HG03025 (cell line): ENCODE results near the gene CPAMD8.
A peak's percentile ranks its signal among the peaks of the same experiment; 100 is the strongest.

Experiments used
- ATAC-seq: cut with Tn5 transposase; IDR thresholded peaks from one replicate; pipeline ENCODE4 v1.9.1; 2021; ENCODE audit warnings: mild to moderate bottlenecking, moderate library complexity; ENCODE audit not compliant: unreplicated experiment, low FRiP score

Gene CPAMD8

DNA sequence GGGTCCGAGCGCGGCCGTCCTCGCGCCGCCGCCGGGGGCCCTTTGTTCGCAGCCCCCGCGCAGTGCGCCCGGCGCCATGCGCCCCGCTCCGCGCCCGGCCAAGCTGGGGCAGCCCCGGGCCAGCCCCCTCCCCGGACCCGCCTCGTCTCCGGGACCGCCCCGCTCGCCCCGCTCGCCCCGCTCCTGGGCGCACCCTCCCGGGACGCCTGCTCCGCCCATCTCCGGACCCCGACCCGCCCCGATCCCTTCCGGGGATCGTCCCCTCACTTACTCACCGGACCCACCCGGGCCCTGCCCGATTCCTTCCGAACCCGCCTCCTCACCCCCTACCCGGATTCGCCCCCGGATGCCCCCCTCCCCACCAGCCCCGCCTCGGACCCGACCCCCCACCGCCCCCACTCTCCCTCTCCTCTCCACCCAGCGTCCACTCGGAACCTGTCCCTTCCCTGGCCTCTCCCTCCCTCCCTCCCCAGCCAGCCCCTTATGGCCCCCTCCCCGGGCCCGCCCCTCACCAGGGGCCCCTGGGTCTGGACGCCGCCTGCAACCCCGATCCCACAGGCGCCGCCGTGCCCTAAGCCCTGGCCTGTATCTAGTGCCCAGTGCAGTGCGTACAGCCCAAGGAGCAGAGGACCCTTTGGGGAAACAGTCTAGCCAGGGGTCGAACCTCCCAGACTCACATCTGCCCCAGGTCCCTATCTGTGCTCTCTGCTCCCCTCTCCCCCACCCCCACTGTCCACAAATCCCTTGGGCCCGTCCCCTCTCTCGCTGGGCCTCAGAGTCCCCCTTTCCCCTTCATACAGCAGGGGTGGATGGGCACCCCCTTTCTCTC is at the start of gene CPAMD8:
Gene CPAMD8, minus strand, starts transcription at position 105 of the 829 bp plus-strand sequence. CDS start 168 bp downstream, outside the sequence.
- no peak for ATAC-seq

DNA sequence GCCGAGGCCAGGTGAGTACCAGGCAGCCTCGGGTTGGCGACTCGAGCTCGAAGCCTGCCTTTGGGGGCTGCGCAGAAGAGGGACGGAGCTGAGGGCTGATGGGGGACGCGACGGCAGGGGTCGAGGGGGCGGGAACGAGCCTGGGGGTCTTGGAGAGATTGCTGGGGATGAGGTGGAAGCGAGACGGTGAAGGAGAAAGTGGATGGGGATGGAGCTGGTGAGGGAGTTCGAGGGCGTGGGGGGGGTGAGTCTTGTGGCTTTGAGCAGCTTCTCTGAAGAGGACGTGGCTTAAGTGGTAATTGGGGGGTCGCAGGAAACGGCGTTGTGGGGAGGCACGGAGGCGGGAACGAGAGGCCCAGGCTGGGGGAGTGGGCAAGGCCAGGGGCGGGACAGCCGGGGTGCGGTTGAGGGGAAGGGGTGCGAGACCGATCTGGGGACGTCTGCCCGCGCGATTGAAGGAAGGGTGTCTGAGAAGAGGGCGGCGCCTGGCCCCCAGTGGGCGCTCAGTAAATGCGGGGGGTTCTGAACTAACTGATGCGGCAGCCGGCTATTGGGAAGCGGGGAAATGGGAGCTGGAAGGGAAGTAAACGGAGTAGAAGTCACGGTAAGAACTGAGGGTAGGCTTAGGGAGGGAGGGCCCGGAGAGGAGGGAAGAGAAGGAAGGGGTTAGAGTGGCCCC is 49.4 kb upstream of the CPAMD8 start:
- ATAC-seq = no peak

DNA sequence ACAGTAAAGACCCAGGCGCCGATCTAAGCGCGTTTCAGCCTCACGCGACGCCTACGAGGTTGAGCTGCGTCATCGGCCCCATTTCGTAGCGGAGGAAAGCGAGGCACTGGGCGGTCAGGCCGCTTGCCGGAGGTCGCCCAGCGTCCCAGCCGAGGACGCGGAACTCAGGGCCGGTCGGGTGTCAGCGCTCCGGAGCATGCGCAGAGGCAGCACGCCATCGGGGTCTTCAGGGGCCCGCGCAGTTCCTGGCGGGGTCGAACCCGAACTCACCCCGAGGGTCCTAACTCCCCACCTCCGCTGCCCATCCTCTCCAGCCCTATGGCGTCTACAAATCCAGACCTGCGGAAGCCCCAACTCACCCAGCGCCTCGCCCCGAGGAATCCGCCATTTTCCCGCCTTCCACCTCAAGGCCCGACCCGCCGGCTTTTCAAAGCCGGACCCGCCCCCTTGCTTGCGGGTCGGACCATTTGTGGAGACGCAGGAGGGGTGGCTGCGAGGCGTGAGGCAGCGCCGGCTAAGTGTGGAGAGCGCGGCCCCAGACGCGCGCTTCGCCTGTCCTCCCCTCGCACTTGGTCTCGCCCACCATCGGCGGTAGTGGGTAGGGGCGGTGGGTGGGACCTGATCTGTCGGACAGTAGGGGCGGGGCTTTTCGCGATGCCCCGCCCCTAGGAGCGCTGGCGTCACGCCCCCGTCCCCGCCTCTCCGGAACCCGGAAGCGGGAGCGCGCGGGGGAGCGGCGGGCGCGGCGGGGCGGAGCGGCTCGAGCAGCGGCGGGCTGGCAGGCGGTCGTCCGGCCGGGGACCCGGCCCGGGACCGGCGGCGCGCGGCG is 48.6 kb upstream of the CPAMD8 start, which contains the start of the genes HAUS8 and MYO9B:
Gene HAUS8, minus strand, starts transcription at position 418 of the 829 bp plus-strand sequence. Its CDS starts 30 bp downstream, at position 388.
Gene MYO9B, plus strand, starts transcription at position 743 of the 829 bp plus-strand sequence. CDS start 25,941 bp downstream, outside the sequence.
- ATAC-seq = peak; percentile 70

DNA sequence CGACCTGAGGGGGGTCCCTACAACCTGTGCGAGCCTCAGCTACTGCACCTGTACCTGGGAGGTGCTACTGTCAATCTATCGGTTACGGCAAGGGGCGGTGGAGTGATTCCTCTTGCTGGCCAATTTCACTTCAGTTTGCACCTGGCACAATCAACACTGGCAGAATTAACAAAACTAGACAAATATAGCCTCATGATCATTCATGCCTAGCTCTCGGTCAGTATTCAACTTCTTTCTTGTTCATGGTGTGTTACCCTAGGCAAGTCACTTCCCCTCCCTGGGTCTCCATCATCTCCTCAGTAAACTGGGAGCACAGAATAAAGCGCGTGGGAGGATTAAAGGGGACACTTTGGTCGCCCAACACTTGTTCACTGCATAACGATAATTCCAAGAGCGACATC is 48.0 kb upstream of the CPAMD8 start:
- ATAC-seq = no peak

DNA sequence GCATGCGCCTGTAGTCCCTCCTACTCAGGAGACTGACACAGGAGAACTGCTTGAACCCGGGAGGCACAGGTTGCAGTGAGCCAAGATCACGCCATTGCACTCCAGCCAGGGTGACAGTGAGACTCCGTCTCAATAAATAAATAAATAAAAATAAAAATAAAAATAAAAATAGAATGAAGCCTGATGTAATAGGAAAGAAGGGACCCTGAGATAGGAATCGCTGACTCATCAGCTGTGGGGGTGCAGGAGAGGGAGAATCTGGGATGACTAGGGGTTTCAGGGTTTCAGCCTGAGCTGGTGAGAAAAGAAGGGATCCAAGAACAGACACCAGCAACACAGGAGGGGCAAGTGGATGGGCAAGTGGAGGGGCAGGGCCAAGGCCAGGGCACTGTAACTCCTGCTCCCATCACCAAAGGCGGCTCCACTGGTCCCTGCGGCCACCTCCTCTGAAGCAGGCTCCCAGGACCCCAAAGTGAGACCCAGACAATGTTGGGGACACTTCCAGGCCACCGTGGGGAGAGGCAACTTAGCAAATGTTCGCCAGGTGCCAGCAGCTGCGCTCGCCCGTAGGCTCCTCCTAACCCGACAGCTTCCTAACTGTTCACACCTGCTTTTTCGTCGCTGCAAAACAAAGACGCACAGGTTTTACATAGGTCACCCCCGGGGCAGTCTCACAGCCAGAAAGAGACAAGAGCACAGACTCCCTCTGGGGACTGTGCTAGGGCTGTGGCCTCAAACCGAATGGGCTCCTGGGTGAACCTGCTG is 47.4 kb upstream of the CPAMD8 start:
- ATAC-seq = no peak

DNA sequence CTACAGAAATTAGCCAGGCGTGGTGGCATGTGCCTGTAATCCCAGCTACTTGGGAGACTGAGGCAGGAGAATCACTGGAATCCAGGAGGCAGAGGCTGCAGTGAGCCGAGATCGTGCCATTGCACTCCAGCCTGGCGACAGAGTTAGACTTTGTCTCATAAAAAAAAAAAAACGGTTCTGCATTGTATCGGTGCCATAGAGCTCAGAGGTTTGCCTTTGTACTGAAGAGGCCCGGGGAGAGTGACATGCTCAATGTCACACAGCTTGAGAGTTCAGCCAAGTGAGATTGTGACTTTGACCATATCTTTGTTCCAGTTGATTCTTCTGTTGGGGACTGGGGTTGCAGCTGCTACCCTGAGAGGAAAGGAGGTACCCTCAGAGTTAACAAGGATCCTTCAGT is 44.3 kb upstream of the CPAMD8 start:
- ATAC-seq = no peak

DNA sequence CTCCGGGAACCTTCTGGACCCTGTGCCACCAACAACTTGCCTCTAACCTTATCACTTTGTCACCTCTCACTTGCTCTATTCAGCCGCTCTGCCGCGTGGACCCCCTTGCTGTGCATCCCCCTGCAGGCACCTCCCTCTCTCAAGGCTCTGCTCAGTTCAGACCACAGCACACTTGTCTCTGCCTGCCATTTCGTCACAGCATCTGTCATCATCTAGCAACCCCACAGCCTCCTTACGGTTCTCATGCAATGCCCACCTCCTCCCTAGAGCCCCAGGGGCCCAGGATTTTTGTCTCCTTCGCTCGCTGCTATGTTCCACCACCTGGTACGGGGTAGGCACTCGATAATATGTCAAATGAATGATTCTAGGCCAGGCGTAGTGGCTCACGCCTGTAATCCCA is 43.8 kb upstream of the CPAMD8 start:
- no peak for ATAC-seq

DNA sequence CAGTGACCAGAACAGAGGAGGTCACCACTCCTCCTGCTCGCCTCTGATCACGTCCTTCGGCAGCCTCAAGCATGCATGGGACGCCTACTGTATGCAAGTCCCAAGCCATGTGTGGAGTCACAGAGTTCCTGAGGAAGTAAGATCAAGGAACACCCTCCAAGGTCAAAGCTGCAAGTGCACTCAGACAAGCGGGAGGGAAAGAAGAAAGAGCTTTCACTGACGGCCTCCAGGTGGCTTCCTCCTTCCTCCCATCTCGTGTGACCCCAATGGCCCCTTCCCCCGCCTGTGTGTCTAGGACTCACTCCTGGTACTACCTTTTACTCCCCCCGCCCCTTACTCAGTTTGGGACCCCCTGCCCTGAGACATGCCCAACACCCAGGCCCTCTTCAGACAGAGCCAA is 42.6 kb upstream of the CPAMD8 start:
- ATAC-seq = no peak

DNA sequence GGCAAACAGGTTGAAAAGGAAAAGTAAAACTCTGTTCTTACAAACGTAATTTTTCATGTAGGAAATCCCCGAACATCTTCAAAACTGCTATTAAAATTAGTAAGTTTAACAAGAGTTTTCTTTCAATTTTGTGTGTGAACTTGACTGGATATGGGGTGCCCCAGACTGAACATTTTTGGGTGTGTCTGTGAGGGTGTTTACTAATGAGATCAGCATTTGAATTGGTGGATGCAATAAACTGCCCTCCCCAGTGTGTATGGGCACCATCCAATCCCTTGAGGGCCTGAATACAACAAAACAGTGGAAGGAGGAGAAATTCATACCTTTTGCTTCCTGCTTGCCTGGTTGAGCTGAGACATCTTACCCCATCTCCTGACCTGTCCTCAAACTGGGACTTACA is 36.8 kb upstream of the CPAMD8 start:
- no peak for ATAC-seq

DNA sequence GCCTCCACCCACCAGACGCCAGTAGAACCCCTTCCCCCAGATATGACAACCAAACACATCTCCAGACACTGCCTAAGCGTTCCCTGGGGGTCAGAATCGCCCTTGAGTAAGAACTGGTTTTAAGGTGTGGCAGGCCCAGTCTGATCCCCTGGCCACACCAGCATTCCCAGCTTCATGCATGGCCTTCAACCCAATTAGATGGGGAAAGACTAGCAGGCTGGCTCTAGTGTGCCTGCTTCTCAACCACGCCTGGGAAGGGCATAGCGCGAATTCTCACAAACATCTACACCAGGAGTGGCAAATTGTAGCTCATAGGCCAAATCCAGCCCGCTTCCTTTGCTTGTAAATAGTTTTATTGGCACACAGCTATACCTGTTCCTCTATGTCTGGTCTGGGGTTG is 35.1 kb upstream of the CPAMD8 start:
- ATAC-seq = no peak

DNA sequence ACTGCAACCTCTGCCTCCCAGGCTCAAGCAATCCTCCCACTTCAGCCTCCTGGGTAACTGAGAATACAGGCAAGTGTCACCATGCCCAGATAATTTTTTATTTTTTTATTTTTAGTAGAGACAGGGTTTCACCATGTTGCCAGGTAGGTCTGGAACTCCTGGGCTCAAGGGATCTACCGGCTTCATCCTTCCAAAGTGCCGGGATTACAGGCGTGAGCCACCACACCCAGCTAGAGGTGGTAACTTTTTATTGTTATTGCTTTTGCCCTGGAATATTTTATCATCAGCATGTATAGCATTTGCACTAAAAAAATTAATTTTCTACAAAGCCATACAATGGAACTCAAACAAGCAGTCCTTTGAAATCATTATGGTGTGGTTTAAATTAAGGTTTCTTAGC is 34.6 kb upstream of the CPAMD8 start:
- no peak for ATAC-seq

DNA sequence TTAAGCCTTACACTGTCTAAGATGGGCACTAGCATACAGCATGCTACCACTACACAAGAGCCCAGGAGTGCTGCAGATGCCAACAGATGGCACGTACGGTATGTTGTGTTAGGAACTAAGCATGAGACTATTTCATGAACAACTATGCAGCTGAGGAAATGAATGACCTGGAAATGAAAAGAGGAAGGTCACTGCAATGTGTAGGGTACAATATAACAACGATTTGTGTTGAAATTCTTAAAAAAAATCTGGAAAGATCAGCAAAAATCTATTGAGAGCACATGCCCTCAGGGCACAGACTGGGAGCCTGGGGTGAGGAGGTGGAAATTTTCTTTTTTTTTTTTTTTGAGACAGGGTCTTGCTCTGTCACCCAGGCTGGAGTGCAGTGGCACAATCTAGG is 34.2 kb upstream of the CPAMD8 start:
- no peak for ATAC-seq

DNA sequence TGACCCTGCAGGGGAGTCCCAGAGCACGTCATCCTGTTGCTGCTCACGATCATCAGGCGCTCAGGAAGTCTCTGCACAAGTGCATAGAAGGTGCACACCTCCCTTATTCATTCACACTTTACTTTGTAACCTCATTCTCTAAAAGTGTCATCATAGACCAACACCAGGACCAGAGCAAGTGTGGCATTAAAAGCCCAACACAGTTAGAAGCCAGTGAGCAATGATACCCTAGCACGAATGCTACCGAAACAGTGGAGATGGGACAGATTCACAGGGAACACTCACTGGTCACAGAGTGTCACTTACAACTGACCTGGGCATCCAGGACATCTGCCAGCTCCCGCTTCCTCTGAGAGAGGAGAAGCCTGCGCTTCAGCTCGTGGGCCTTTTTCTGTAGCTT is 31.6 kb upstream of the CPAMD8 start:
- ATAC-seq = no peak

DNA sequence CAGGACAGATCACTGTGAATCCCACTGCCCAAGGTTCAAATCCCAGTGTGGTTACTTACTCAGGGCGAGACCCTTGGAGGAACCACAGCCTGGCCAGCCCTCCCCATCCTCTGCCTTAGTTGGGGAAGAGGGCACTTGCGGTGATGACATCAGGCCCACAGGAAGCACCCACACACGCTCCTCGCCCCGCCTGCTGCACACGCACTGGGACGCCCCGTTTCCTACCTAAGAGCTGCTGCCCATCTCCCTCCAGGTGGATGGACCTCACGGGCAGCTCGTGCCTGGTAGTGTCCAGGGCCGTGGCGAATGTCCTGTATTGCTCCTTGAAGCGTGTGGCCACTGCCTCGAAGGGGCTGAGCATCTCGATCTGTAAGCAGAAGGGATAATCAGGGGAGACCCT is 29.0 kb upstream of the CPAMD8 start:
- ATAC-seq = no peak

DNA sequence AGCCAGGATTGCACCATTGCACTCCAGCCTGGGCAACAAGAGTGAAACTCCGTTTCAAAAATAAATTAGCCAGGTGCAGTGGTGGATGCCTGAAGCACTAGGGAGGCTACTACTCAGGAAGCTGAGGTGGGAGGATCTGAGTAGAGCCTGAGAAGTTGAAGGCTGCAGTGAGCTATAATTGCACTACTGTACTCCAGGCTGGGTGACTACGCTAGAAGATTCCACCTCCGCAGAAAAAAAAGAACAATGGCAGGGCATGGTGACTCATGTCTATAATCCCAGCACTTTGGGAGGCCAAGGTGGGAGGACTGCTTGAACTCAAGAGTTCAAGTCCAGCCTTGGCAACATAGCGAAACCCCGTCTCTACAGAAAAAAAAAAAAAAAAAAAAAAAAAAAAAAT is 28.1 kb upstream of the CPAMD8 start:
- no peak for ATAC-seq

DNA sequence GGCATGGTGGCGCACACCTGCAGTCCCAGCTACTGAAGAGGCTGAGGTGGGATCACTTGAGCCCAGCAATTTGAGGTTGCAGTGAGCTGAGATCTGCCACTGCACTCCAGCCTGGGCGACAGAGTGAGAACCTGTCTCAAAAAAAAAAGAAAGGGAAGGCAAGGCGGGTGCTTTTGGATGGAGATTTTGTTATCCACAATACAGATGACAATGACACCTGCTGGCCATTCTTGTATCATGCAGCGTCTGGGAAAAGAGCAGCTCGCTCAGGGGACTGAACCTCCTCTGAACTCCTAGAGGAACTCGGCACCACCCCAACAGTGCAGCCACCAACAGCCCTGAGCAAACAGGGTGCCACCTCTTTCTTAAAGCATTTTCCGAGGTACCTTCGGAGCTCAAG is 25.8 kb upstream of the CPAMD8 start:
- no peak for ATAC-seq

DNA sequence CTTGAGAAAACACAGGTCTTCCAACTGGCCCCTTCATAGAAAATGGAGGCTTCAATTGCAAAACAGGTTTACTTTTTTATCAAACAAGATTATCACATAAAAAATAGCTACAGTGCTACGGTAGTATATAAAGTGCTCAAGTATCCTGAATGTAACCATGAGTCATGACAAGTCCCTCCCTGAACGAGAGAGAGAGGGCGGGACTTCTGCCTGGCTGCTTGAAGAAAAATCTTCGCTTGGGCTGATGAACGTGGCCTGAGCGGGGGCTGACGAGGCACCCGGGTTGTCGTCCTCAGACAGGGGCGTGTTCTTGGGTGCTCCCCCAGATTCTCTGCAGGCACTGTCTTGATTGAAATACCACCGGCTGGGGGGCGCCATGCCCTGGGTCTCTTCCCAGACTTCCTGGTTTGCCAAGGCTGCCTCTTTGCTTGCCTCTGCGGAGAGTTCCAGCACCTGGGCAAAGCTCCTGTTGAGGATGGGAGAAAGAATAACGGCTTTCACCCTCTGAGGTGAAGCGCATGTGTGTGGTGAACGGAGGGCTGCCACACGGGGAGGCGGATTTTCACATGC is 23.2 kb upstream of the CPAMD8 start:
- ATAC-seq = no peak

DNA sequence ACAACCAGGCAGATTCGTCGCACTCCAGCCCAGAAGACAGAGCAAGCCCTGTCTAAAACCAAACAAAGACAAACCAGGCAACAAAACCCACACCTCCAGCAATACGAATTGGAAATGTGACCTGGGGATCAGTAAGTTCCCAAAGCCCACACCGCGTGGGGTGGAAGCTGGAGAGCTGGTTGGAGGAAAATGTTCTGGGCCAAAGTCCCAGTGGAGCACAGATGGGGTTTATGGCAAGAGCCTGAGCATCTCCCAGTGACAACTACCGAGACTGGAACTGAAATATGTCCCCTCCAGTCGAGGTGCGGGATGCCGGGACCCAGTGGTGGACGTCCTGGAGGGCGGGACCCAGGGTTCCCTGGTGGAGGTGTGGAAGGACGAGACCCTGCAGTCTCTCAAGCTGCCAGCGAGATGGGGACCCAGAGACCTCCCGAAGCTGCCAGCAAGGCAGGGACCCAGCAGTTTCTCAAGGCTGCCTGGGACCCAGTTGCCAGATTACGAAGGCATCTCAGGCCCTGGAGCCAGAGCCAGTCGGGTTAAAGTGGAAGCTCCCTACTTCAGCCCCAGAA is 22.4 kb upstream of the CPAMD8 start:
- no peak for ATAC-seq

DNA sequence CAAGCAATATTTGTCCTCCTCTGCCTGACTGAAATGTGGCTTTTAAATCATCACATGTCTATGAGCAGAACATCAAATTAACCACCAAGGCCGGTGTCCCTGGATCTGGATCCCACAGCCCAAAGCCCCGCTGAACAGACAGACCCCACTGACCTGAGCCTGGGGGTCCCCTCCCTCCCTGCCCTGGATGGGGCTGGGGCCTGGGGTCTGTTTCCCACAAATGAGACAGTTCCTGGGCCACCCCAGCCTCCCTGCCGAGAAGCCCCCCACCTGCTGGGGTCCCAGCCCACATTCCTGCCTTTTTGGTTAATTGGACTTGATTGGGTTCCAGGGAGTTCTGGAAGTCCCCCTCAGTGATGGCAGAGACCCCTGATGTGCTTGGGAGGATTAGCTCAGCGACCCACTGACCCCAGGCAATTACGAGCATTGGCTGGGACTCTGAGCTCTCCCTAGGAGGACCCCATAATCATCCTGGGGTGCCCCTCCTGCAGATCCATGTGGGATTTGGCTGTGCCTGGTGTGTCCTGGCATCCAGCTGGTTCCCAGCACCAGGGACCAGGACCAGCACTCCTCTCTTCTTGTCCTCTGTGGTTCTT is 19.4 kb upstream of the CPAMD8 start:
- no peak for ATAC-seq
